HL-60 (cell line): ENCODE measurements around the gene PCSK5.

ENCODE experiments used
- CTCF ChIP-seq: IDR thresholded peaks from one replicate; pipeline ENCODE4 v1.5.1; 2011; ENCODE audit warnings: low read length, control low read depth, inconsistent platforms; ENCODE audit not compliant: insufficient read depth
- POLR2AphosphoS5 ChIP-seq: IDR thresholded peaks from 2 replicates; pipeline ENCODE4 v1.6.1; 2012; ENCODE audit warnings: low read depth
- SPI1 ChIP-seq: IDR thresholded peaks from 2 replicates; pipeline ENCODE4 v1.6.1; 2012; ENCODE audit warnings: low read depth, mild to moderate bottlenecking, borderline replicate concordance

GRCh38 chr9:76127637-76128036, 237.2 kb downstream of the PCSK5 start:
- no peak for TF ChIP-seq CTCF
- TF ChIP-seq SPI1, result no peak
- no peak for TF ChIP-seq POLR2AphosphoS5
